BE2C (cell line): ENCODE measurements around the gene TIMM17A.

ENCODE experiments used
- DNase-seq: peaks from one replicate; pipeline ENCODE4 v3.0.0-alpha.2; 2020
- H3K27me3 ChIP-seq: fragments of 250-450 bp; sonication (Bioruptor Pico); 2 replicates; pipeline ENCODE4 v1.5.1; 2020; ENCODE audit warnings: mild to moderate bottlenecking
- H3K36me3 ChIP-seq: fragments of 250-450 bp; sonication (Bioruptor Pico); 2 replicates; pipeline ENCODE4 v1.5.1; 2020; ENCODE audit warnings: mild to moderate bottlenecking
- H3K4me1 ChIP-seq: fragments of 250-450 bp; sonication (Bioruptor Pico); 2 replicates; pipeline ENCODE4 v1.5.1; 2020
- H3K4me3 ChIP-seq: 2 replicates; pipeline ENCODE4 v1.5.1; 2011; ENCODE audit warnings: low read depth, low read length
- H3K9me3 ChIP-seq: fragments of 250-450 bp; sonication (Bioruptor Pico); 2 replicates; pipeline ENCODE4 v1.5.1; 2020
- TF ChIP-seq, protein P1 (sequence below): IDR thresholded peaks from 2 replicates; pipeline ENCODE4 v1.5.1; 2012; ENCODE audit warnings: mild to moderate bottlenecking, low read depth, low read length

Gene TIMM17A

DNA sequence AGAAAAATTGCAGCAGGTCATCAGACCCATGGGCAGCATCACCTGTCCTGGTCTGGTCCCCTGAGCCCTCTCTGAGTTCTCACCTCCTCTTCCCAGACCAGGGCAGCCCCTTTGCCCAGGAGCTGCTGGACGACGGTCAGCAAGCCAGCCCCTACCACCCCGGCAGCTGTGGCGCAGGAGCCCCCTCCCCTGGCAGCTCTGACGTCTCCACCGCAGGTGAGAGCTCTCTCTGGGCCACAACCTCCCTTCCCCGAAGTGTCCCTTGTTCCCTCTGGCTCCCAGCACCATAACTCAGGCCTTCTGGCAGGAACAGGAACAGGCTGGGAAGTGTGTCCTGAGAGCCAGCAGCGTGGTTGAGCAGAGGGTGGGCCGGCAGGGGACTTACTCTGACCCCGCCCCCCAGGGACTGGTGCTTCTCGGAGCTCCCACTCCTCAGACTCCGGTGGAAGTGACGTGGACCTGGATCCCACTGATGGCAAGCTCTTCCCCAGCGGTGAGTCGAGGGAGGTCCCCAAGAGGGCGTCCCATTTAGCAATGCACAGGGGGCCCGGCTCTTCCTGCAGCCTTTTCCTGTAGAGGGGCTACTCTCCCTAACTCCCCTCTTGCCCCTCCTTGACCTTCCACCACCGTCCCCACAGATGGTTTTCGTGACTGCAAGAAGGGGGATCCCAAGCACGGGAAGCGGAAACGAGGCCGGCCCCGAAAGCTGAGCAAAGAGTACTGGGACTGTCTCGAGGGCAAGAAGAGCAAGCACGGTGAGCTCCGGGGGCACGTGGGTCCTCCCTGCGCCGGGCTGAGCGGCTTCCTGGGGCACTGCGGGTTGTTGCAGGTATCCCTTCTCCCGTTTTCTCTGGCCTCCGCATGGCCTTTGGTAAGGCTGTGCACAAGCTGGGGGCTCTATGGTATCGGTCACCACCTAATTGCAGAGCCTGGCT lies 57.5 kb downstream of the TIMM17A start:
- Histone ChIP-seq H3K36me3 (no peaks in the 10 kb centered on the region), H3K9me3 (no peaks in the 10 kb centered on the region), H3K4me1 (no peaks in the 10 kb centered on the region; the same call in 1 of the 2 replicates), H3K27me3 (no peaks in the 10 kb centered on the region), H3K4me3 (no peak overlapping the region)
- no peak for DNase-seq
- TF ChIP-seq, protein P1, sequence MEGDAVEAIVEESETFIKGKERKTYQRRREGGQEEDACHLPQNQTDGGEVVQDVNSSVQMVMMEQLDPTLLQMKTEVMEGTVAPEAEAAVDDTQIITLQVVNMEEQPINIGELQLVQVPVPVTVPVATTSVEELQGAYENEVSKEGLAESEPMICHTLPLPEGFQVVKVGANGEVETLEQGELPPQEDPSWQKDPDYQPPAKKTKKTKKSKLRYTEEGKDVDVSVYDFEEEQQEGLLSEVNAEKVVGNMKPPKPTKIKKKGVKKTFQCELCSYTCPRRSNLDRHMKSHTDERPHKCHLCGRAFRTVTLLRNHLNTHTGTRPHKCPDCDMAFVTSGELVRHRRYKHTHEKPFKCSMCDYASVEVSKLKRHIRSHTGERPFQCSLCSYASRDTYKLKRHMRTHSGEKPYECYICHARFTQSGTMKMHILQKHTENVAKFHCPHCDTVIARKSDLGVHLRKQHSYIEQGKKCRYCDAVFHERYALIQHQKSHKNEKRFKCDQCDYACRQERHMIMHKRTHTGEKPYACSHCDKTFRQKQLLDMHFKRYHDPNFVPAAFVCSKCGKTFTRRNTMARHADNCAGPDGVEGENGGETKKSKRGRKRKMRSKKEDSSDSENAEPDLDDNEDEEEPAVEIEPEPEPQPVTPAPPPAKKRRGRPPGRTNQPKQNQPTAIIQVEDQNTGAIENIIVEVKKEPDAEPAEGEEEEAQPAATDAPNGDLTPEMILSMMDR, result no peak

DNA sequence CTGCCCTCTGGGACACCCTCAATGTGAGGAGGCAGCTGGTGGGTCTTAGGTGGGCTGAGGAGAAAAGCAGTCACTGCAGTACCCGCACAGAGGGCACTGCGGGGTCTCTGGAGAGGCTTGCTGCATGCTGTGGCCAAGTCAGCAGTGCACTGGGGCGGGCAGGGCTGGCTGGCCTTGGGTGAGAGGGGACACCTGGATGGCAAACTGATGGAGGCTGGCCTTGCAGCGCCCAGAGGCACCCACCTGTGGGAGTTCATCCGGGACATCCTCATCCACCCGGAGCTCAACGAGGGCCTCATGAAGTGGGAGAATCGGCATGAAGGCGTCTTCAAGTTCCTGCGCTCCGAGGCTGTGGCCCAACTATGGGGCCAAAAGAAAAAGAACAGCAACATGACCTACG lies 58.3 kb downstream of the TIMM17A start:
- no peak overlapping the region for H3K4me3 ChIP-seq
- DNase-seq, result no peak
- H3K4me1 ChIP-seq, result peaks cover 4% of the 10 kb centered on the region
- TF ChIP-seq, protein P1, result no peak
- H3K27me3 ChIP-seq, result no peaks in the 10 kb centered on the region
- H3K36me3 ChIP-seq, result no peaks in the 10 kb centered on the region
- H3K9me3 ChIP-seq, result no peaks in the 10 kb centered on the region

DNA sequence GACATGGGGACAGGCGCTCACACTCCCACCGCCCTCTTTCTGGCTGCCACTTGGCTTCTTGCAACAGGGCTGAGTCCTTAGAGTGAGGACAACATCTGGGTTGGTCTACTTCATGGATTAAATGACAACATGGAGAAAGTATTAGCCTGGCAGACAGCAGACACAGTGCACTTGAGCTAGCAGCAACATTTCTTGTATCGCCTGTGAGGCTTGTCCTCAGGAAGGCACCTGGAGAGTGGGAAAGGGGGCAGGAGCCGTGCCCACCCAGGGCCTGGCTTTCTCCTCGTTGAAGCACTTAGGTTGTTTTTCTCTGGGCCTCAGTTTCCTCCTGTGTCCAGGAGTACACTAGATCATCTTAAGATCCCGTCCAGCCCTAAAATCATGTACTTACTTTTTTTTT lies 58.8 kb downstream of the TIMM17A start:
- no peak for DNase-seq
- no peaks in the 10 kb centered on the region for H3K27me3 ChIP-seq
- no peaks in the 10 kb centered on the region for H3K36me3 ChIP-seq
- H3K4me1 ChIP-seq, result peaks cover 6% of the 10 kb centered on the region
- no peaks in the 10 kb centered on the region for H3K9me3 ChIP-seq
- TF ChIP-seq, protein P1, result no peak
- H3K4me3 ChIP-seq, result no peak overlapping the region

DNA sequence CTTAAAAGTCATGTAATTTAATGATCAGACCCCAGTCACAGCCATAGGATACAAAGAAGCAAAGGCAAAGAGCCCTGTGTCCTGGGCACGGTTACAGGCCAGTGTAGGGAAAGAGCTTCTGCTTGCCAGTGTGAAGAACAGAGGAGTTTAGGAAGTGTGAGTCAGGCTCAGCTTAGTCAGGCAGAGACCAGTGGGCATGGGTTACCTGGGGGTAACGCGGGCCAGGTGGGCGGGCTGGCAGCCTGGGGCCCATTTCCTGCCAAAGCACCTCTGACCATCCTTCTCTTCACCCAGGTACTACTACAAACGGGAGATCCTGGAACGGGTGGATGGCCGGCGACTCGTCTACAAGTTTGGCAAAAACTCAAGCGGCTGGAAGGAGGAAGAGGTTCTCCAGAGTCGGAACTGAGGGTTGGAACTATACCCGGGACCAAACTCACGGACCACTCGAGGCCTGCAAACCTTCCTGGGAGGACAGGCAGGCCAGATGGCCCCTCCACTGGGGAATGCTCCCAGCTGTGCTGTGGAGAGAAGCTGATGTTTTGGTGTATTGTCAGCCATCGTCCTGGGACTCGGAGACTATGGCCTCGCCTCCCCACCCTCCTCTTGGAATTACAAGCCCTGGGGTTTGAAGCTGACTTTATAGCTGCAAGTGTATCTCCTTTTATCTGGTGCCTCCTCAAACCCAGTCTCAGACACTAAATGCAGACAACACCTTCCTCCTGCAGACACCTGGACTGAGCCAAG lies 59.8 kb downstream of the TIMM17A start:
- Histone ChIP-seq H3K4me1 (peaks cover 6% of the 10 kb centered on the region), H3K36me3 (no peaks in the 10 kb centered on the region)
- TF ChIP-seq, protein P1, result no peak

DNA sequence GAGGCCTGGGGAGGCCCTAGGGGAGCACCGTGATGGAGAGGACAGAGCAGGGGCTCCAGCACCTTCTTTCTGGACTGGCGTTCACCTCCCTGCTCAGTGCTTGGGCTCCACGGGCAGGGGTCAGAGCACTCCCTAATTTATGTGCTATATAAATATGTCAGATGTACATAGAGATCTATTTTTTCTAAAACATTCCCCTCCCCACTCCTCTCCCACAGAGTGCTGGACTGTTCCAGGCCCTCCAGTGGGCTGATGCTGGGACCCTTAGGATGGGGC lies 60.3 kb downstream of the TIMM17A start:
- H3K9me3 ChIP-seq, result no peaks in the 10 kb centered on the region
- TF ChIP-seq, protein P1, result no peak
- H3K4me3 ChIP-seq, result no peak overlapping the region
- no peaks in the 10 kb centered on the region for H3K27me3 ChIP-seq
- DNase-seq, result no peak
- peaks cover 6% of the 10 kb centered on the region for H3K4me1 ChIP-seq
- no peaks in the 10 kb centered on the region for H3K36me3 ChIP-seq

More for the DNA sequence above, 59.8 kb downstream of the TIMM17A start:
- Histone ChIP-seq H3K9me3 (no peaks in the 10 kb centered on the region), H3K4me3 (no peak overlapping the region), H3K27me3 (no peaks in the 10 kb centered on the region)
- no peak for DNase-seq
